ENCODE results near the gene ARF6. TPM values are rescaled to one million over a fixed set of nuclear protein-coding genes. Genes with fewer than 3 reads are reported as not detected.
A peak's percentile ranks its signal among the peaks of the same experiment; 100 is the strongest.

ARF6 gene
- 25.1 TPM for total RNA-seq
- long read RNA-seq, transcript ARF6-201 (2 exons, 3,865 nt) = major isoform, 47 of 52 reads
- long read RNA-seq, partial matches to known transcripts = 0 of 52 reads
- long read RNA-seq, other reads (novel, unspliced or antisense) = 5 of 52 reads

- DNase-seq (ENCODE audit: missing footprints) (peak; percentile 100), ATAC-seq (peak; percentile 99)
- intact Hi-C loops (cut with DNase I) = loop anchor here (1.0 to 5.0 kb wide), 4 partner anchors 24 to 155 kb away; no protein-coding TSS in a partner anchor
Measured at GRCh38 chr14:49892636-49893308, at the start of gene ARF6. Gene ARF6 (plus strand): TSS chr14:49893082. CDS start chr14:49893737, 655 bp downstream.

DNA sequence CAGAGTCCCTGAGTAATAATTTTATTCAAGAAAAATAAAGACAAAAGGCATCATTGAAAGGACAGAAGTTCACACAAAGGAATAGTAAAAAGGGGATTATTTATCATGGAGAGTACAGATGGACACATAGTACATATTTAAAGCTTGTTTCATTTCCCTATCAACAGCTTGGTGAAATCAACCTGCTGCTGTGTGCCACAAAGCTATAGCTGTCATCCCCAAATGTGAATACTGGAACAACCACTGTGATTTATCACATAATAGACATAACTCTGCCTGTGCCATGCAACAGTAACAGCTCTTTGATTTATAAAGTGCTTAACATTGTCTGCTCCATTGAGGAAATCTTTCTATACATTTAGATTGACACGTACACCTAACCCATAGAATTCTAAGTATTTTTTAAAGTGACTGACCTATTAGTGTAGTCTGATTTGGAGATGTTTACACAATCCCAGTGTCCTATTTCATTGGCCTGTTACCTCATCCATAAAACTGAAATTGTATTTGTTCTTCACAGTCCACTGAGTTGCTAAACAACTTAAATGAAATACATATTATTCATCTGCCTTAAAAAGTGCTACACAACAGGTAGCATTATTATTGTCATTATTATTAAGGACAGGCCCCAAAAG, 43.6 kb upstream of the ARF6 start:
- intact Hi-C loops (cut with DNase I) = no loop called here
- ATAC-seq (no peak), DNase-seq (ENCODE audit: missing footprints) (no peak)

- ATAC-seq = no peak
- DNase-seq (ENCODE audit: missing footprints) = no peak
- intact Hi-C loops (cut with DNase I) = no loop called here
Measured at GRCh38 chr14:49851813-49852212, 41.1 kb upstream of the ARF6 start.

DNA sequence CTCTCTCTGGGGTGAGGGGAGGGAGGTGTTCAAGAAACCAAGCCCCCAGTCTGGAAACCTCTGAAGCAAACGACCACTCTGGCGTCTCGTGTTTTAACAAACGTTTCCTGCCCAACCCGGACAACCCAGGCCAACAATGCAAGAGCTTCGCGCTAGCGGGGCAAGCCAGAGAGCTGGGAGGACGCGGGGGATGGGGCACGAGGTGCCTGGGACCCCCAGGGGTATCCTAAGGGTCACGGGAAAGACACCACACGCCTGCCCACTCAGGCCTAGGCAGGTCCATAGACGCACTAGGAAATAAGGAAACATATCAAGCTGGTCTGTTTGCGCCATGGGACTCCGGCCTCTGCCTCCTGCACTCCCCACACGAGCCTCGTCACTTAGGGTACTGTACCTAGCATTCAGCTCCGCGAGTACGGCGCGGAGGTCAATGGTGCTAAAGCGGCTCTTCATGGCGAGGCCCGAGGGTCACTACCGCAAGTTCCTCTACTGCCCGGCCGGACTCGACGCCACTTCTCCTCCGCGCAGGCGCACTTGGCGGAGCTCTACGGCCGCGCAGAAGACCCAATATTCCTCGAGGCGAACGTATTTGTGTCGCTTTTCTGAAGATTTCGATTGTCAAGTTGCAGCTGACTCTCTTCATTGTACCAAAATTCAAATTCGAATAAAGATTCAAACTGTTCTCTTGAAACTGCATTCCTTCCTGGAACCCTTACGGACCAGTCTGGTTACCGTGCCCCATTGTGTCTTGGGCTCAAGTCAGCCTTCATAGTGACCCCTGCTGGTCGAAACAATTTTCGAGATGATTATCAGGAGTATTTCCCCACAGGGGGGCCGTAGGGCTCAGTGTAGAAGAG, 40.4 kb upstream of the ARF6 start, which contains the start of gene NEMF:
NEMF (minus strand) TSS at position 488 of the 857 bp plus-strand sequence; CDS start at position 453, 35 bp downstream.
- intact Hi-C loops (cut with DNase I) = no loop called here
- ATAC-seq (peak; percentile 91), DNase-seq (ENCODE audit: missing footprints) (peak; percentile 94)

DNA sequence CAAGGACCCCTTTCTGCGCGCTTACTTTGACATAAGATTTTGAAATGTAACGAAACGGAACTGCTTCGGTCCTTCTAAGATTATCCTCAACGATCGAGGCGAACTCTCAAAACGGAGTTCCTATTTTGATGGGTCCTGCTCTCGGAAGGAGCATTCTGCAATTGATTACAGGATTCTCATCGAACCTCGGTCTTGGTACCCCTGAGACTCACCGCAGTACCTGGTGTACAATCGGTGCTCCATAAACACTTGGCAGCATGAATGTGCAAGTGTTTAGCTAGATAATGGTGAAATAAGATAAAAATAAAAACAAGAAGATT, 39.8 kb upstream of the ARF6 start:
- DNase-seq (ENCODE audit: missing footprints) (no peak), ATAC-seq (no peak)
- intact Hi-C loops (cut with DNase I) = no loop called here

- DNase-seq (ENCODE audit: missing footprints) (peak; percentile 85), ATAC-seq (peak; percentile 84)
- intact Hi-C loops (cut with DNase I) = no loop called here
Measured at GRCh38 chr14:49853572-49854375, 39.1 kb upstream of the ARF6 start.

DNA sequence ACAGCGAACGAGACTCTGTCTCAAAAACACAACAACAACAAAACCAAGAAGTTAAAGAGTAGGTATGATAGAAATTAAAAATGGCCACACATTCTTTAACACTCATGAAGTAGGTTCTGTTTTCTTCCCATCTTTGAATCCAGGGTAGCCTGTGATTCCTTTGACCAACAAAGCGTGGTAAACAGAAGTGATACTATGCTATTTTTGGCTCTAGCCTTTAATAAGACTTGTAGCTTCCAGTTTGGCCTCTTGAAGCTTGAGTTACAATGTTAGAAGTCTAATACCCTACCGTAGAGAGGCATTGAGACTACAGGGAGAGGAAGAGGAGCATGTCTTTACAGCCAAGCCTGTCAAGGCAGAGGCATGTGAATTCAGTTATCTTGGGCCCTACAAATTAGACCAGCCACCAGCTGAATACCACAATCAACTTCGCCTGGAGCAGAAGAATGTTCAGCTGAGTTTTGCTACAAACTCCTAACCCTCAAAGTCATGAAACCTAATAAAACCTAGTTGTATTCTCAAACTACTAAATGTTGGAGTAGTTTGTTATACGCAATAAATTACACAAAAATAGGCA, 35.4 kb upstream of the ARF6 start:
- ATAC-seq = no peak
- intact Hi-C loops (cut with DNase I) = no loop called here

GRCh38 chr14:49858383-49858782, 34.5 kb upstream of the ARF6 start:
- intact Hi-C loops (cut with DNase I) = no loop called here
- DNase-seq (ENCODE audit: missing footprints) (no peak), ATAC-seq (no peak)

More for the DNA sequence above, 35.4 kb upstream of the ARF6 start:
- no peak for DNase-seq (ENCODE audit: missing footprints)

DNA sequence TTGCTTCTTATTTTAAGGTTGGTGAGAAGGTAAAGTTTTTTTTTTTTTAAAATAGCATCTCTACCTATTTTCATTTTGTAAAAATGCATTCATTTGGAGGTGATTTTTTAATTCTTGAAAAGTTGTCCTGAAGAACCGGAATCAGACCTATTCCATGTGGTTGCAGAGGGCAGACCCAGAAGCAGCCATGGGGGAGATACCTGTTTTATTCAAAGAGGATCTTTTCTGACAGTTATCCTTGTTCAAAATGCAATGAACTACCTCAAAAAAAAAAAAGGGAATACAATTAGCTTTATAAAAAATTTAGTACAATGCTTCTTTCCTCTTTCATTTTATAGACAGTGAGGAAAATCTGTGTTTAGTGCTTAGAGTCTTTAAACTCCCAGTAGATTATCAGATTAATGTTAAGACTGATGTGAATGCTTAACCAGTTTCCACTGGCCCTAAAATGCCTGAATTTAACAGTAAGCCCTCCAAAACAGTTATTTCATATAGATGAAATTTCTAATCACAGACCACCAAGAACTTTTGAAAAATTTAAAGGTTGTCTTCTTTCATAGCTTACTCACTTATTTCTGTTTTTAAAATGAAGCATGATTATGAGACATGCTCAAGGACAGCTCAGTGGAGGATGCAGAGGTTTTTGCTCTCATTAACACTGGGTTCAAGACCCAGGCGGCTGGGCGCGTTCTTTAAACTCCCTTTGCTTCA, 31.7 kb upstream of the ARF6 start:
- ATAC-seq (no peak), DNase-seq (ENCODE audit: missing footprints) (no peak)
- intact Hi-C loops (cut with DNase I) = loop anchor here (5.0 to 10.0 kb wide), 3 partner anchors 226 to 454 kb away; partner anchors contain the start of genes DMAC2L, DNAAF2, L2HGDH and SOS2

DNA sequence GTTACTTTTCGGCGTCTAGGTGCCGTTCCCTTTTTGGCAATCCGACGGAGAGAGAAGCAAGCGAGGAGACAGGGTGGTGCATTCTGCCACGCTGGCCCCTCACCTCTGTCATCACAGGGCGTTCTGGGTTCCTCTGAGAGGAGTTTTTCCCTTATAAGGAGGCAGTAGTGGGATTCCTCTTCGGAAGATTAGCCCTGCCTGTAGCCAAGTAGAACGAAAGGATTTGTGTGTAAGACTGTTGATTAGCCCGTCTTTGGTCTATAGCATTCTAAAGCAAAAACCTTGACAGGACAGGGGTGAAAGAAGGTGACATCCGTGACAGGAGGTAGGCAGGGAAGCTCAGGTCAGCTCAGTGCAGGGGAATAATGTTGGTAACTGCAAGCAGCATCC, 31.2 kb upstream of the ARF6 start:
- intact Hi-C loops (cut with DNase I) = loop anchor here (5.0 to 10.0 kb wide), 3 partner anchors 227 to 453 kb away; partner anchors contain the start of genes DMAC2L, DNAAF2, L2HGDH and SOS2
- ATAC-seq (peak; percentile 36), DNase-seq (ENCODE audit: missing footprints) (no peak)

GRCh38 chr14:49862089-49862673, 30.7 kb upstream of the ARF6 start:
- ATAC-seq (peak; percentile 67), DNase-seq (ENCODE audit: missing footprints) (peak; percentile 90)
- intact Hi-C loops (cut with DNase I) = loop anchor here (5.0 to 10.0 kb wide), 3 partner anchors 227 to 453 kb away; partner anchors contain the start of genes DMAC2L, DNAAF2, L2HGDH and SOS2

- no peak for ATAC-seq
Measured at GRCh38 chr14:49863487-49864281, 29.2 kb upstream of the ARF6 start.

GRCh38 chr14:49865431-49865859, 27.4 kb upstream of the ARF6 start:
- intact Hi-C loops (cut with DNase I) = loop anchor here (5.0 to 10.0 kb wide), 4 partner anchors 231 to 667 kb away; partner anchors contain the start of genes DMAC2L, DNAAF2, L2HGDH and MAP4K5
- no peak for ATAC-seq
- DNase-seq (ENCODE audit: missing footprints) = peak; percentile 80

More at GRCh38 chr14:49863487-49864281, 29.2 kb upstream of the ARF6 start:
- no peak for DNase-seq (ENCODE audit: missing footprints)
- intact Hi-C loops (cut with DNase I) = loop anchor here (5.0 to 10.0 kb wide), 3 partner anchors 229 to 451 kb away; partner anchors contain the start of genes DMAC2L, DNAAF2, L2HGDH and SOS2

- ATAC-seq (peak; percentile 97), DNase-seq (ENCODE audit: missing footprints) (peak; percentile 99)
- intact Hi-C loops (cut with DNase I) = loop anchor here (1.0 to 10.0 kb wide), 5 partner anchors 24 to 664 kb away; partner anchors contain the start of genes DMAC2L, DNAAF2, L2HGDH and MAP4K5
Measured at GRCh38 chr14:49867831-49868719, 24.8 kb upstream of the ARF6 start.

- DNase-seq (ENCODE audit: missing footprints) (no peak), ATAC-seq (no peak)
- intact Hi-C loops (cut with DNase I) = loop anchor here (1.0 to 10.0 kb wide), 5 partner anchors 24 to 664 kb away; partner anchors contain the start of genes DMAC2L, DNAAF2, L2HGDH and MAP4K5
Measured at GRCh38 chr14:49868720-49869114, 24.2 kb upstream of the ARF6 start.

Measured in Right ventricle myocardium inferior (tissue), 1 donor.